Naive thymus-derived CD8-positive, alpha-beta T cell (primary cell): ENCODE measurements around the gene ATRIP. TPM values are rescaled to one million over a fixed set of nuclear protein-coding genes. Genes with fewer than 3 reads are reported as not detected.

Experiments used
- ATAC-seq, 2 donors: fragments of 150-1000 bp; cut with Tn5 transposase in 1 of 2; sonication (Bioruptor Pico), chemical (Tn5 transposase) in 1 of 2; 1 replicate in 1 of 2; 2 replicates in 1 of 2; pipeline ENCODE4 v1.10.0; 2021; ENCODE audit warnings: mild to moderate bottlenecking in 2 of 2, moderate library complexity in 2 of 2
- POLR2A ChIA-PET: fragments of 350-600 bp; sonication (Branson Sonifier 250); formaldehyde crosslinking; loops from one replicate; lab custom pipeline; 2021; ENCODE audit warnings: antibody characterized with exemption; lab: Charles Lee
- DNase-seq, 10 donors: peaks; one replicate each; pipeline versions ENCODE4 v3.0.0 to v3.0.0-alpha.2; 2020 to 2022
- H3K27ac Mint-ChIP-seq, 10 donors: one replicate each; pipeline ENCODE4 v1.8.0; 2020 to 2022; ENCODE audit warnings: mild to moderate bottlenecking in 10 of 10, mixed read lengths in 10 of 10, moderate library complexity in 4 of 10, inconsistent platforms in 1 of 10
- H3K27me3 Mint-ChIP-seq, 5 donors: one replicate each; pipeline ENCODE4 v1.8.0; 2021 to 2022; ENCODE audit warnings: mixed read lengths in 5 of 5
- H3K36me3 Mint-ChIP-seq, 3 donors: one replicate each; pipeline ENCODE4 v1.8.0; 2020 to 2022; ENCODE audit warnings: mixed read lengths in 3 of 3, mild to moderate bottlenecking in 2 of 3, inconsistent platforms in 1 of 3
- H3K4me1 Mint-ChIP-seq, 4 donors: one replicate each; pipeline ENCODE4 v1.8.0; 2021 to 2022; ENCODE audit warnings: mixed read lengths in 4 of 4
- H3K4me3 Mint-ChIP-seq, 10 donors: one replicate each; pipeline ENCODE4 v1.8.0; 2020 to 2022; ENCODE audit warnings: mild to moderate bottlenecking in 10 of 10, mixed read lengths in 10 of 10, moderate library complexity in 6 of 10, inconsistent platforms in 1 of 10
- H3K9me3 Mint-ChIP-seq, 9 donors: one replicate each; pipeline ENCODE4 v1.8.0; 2020 to 2022; ENCODE audit warnings: mixed read lengths in 9 of 9, mild to moderate bottlenecking in 3 of 9, inconsistent platforms in 1 of 9, moderate library complexity in 1 of 9
- polyA plus RNA-seq, 3 donors: library from polyadenylated mRNA; unstranded; fragments of 300-500 nt; fragmentation: Illumina TruSeq; gene quantifications; one replicate each; pipeline ENCODE4 v1.2.3, GENCODE V29; 2021
- total RNA-seq, 8 experiments: library from RNA in 2 of 8; stranded (reverse) in 2 of 8; gene quantifications; one replicate each; pipeline ENCODE4 v1.2.3 and lab custom pipeline; 2021 to 2026

ATRIP gene
- total and polyA plus RNA-seq, 5 experiments from 2014 or later = 8.9 to 17.5 (median 13.2) TPM

- H3K36me3 Mint-ChIP-seq = no peaks in the 10 kb centered on the region
- no peaks in the 10 kb centered on the region for H3K9me3 Mint-ChIP-seq
Observed at GRCh38 chr3:48411606-48412374, 34.7 kb upstream of the ATRIP start.

GRCh38 chr3:48412375-48413001, 34.0 kb upstream of the ATRIP start:
- H3K4me3 Mint-ChIP-seq = no peak overlapping the region
- peaks cover 0 to 2% (median 0%) of the 10 kb centered on the region in 4 donors for H3K4me1 Mint-ChIP-seq
- no peak overlapping the region for H3K27ac Mint-ChIP-seq
- ATAC-seq (no peak), DNase-seq (peak in 1 of 10 donors; percentile 44)
- H3K36me3 Mint-ChIP-seq = no peaks in the 10 kb centered on the region
- H3K27me3 Mint-ChIP-seq = no peaks in the 10 kb centered on the region
- no peaks in the 10 kb centered on the region for H3K9me3 Mint-ChIP-seq
- POLR2A ChIA-PET = no interaction called here

More at GRCh38 chr3:48411606-48412374, 34.7 kb upstream of the ATRIP start:
- POLR2A ChIA-PET = no interaction called here
- DNase-seq (peak in 1 of 10 donors; percentile 47), ATAC-seq (no peak)
- Mint-ChIP-seq H3K4me3 (no peak overlapping the region), H3K27me3 (no peaks in the 10 kb centered on the region), H3K27ac (no peak overlapping the region), H3K4me1 (peaks cover 0 to 2% (median 0%) of the 10 kb centered on the region in 4 donors)

- Mint-ChIP-seq H3K9me3 (no peaks in the 10 kb centered on the region), H3K36me3 (no peaks in the 10 kb centered on the region), H3K4me3 (no peak overlapping the region), H3K4me1 (peaks cover 0 to 2% (median 0%) of the 10 kb centered on the region in 4 donors), H3K27me3 (no peaks in the 10 kb centered on the region), H3K27ac (peak overlapping the region in 1 of 10 donors; percentile 33)
- POLR2A ChIA-PET = no interaction called here
- DNase-seq (peak in 1 of 10 donors; percentile 23), ATAC-seq (no peak)
Observed at GRCh38 chr3:48413086-48413485, 33.5 kb upstream of the ATRIP start.

GRCh38 chr3:48413611-48414010, 32.9 kb upstream of the ATRIP start:
- Mint-ChIP-seq H3K4me1 (no peaks in the 10 kb centered on the region), H3K36me3 (no peaks in the 10 kb centered on the region), H3K27me3 (no peaks in the 10 kb centered on the region), H3K9me3 (no peaks in the 10 kb centered on the region), H3K4me3 (no peak overlapping the region), H3K27ac (no peak overlapping the region)
- DNase-seq (peak in 1 of 10 donors; percentile 60), ATAC-seq (no peak)
- POLR2A ChIA-PET = no interaction called here

- H3K9me3 Mint-ChIP-seq = no peaks in the 10 kb centered on the region
- no peaks in the 10 kb centered on the region for H3K27me3 Mint-ChIP-seq
- peak in 1 of 10 donors; percentile 54 for DNase-seq
Observed at GRCh38 chr3:48414376-48415250, 31.9 kb upstream of the ATRIP start.

GRCh38 chr3:48415251-48415953, 31.1 kb upstream of the ATRIP start:
- POLR2A ChIA-PET = no interaction called here

More at GRCh38 chr3:48414376-48415250, 31.9 kb upstream of the ATRIP start:
- no peak overlapping the region for H3K27ac Mint-ChIP-seq
- no peaks in the 10 kb centered on the region for H3K4me1 Mint-ChIP-seq
- no peaks in the 10 kb centered on the region for H3K36me3 Mint-ChIP-seq
- ATAC-seq = no peak
- POLR2A ChIA-PET = no interaction called here
- no peak overlapping the region for H3K4me3 Mint-ChIP-seq

GRCh38 chr3:48416091-48416505, 30.4 kb upstream of the ATRIP start:
- POLR2A ChIA-PET = no interaction called here
- H3K4me1 Mint-ChIP-seq = no peaks in the 10 kb centered on the region
- ATAC-seq (no peak), DNase-seq (no peak)
- no peaks in the 10 kb centered on the region for H3K27me3 Mint-ChIP-seq
- H3K36me3 Mint-ChIP-seq = no peaks in the 10 kb centered on the region
- no peak overlapping the region for H3K4me3 Mint-ChIP-seq
- H3K9me3 Mint-ChIP-seq = no peaks in the 10 kb centered on the region
- no peak overlapping the region for H3K27ac Mint-ChIP-seq

More at GRCh38 chr3:48415251-48415953, 31.1 kb upstream of the ATRIP start:
- H3K9me3 Mint-ChIP-seq = no peaks in the 10 kb centered on the region
- H3K4me3 Mint-ChIP-seq = no peak overlapping the region
- peak overlapping the region in 1 of 10 donors; percentile 58 for H3K27ac Mint-ChIP-seq
- no peaks in the 10 kb centered on the region for H3K4me1 Mint-ChIP-seq
- DNase-seq (no peak), ATAC-seq (no peak)
- H3K36me3 Mint-ChIP-seq = no peaks in the 10 kb centered on the region
- H3K27me3 Mint-ChIP-seq = no peaks in the 10 kb centered on the region

GRCh38 chr3:48416546-48416945, 30.0 kb upstream of the ATRIP start:
- Mint-ChIP-seq H3K27me3 (no peaks in the 10 kb centered on the region), H3K4me1 (peaks cover 0 to 1% (median 0%) of the 10 kb centered on the region in 4 donors), H3K36me3 (no peaks in the 10 kb centered on the region), H3K27ac (peak overlapping the region in 1 of 10 donors; percentile 58), H3K4me3 (no peak overlapping the region), H3K9me3 (no peaks in the 10 kb centered on the region)
- DNase-seq = no peak
- no peak for ATAC-seq
- POLR2A ChIA-PET = no interaction called here

GRCh38 chr3:48417529-48418108, 28.9 kb upstream of the ATRIP start:
- peaks cover 0 to 6% (median 3%) of the 10 kb centered on the region in 4 donors for H3K4me1 Mint-ChIP-seq
- H3K36me3 Mint-ChIP-seq = no peaks in the 10 kb centered on the region
- ATAC-seq (no peak), DNase-seq (peak in 1 of 10 donors; percentile 27)
- no peaks in the 10 kb centered on the region for H3K9me3 Mint-ChIP-seq
- no peaks in the 10 kb centered on the region for H3K27me3 Mint-ChIP-seq
- H3K4me3 Mint-ChIP-seq = no peak overlapping the region
- POLR2A ChIA-PET = no interaction called here
- H3K27ac Mint-ChIP-seq = peak overlapping the region in 1 of 10 donors; percentile 65

- peak in 1 of 10 donors; percentile 52 for DNase-seq
- POLR2A ChIA-PET = no interaction called here
- Mint-ChIP-seq H3K36me3 (no peaks in the 10 kb centered on the region), H3K9me3 (no peaks in the 10 kb centered on the region), H3K4me3 (no peak overlapping the region), H3K27me3 (no peaks in the 10 kb centered on the region), H3K27ac (no peak overlapping the region), H3K4me1 (peaks cover 0 to 6% (median 4%) of the 10 kb centered on the region in 4 donors)
- ATAC-seq = no peak
Observed at GRCh38 chr3:48418140-48418539, 28.4 kb upstream of the ATRIP start.

GRCh38 chr3:48418651-48419050, 27.9 kb upstream of the ATRIP start:
- DNase-seq (no peak), ATAC-seq (no peak)
- Mint-ChIP-seq H3K36me3 (no peaks in the 10 kb centered on the region), H3K27ac (no peak overlapping the region), H3K4me3 (no peak overlapping the region), H3K9me3 (no peaks in the 10 kb centered on the region), H3K27me3 (no peaks in the 10 kb centered on the region), H3K4me1 (peaks cover 0 to 7% (median 5%) of the 10 kb centered on the region in 4 donors)
- POLR2A ChIA-PET = no interaction called here

- POLR2A ChIA-PET = no interaction called here
- Mint-ChIP-seq H3K4me3 (no peak overlapping the region), H3K27me3 (no peaks in the 10 kb centered on the region), H3K4me1 (peaks cover 0 to 7% (median 5%) of the 10 kb centered on the region in 4 donors), H3K9me3 (no peaks in the 10 kb centered on the region), H3K27ac (no peak overlapping the region), H3K36me3 (no peaks in the 10 kb centered on the region)
- ATAC-seq (no peak), DNase-seq (no peak)
Observed at GRCh38 chr3:48419149-48419548, 27.4 kb upstream of the ATRIP start.
